Bronchial epithelial cell (primary cell): ENCODE measurements around the gene THOC6. TPM values are rescaled to one million over a fixed set of nuclear protein-coding genes. Genes with fewer than 3 reads are reported as not detected.

Source experiments
- DNase-seq: peaks from one replicate; pipeline ENCODE4 v3.0.0-alpha.2; 2010; ENCODE audit warnings: low read depth
- FAIRE-seq: peaks from 2 replicates; lab custom pipeline; 2011; peaks lifted over from hg19 to GRCh38; lab: Jason Lieb, UNC
- H3K27me3 ChIP-seq: 2 replicates; pipeline ENCODE4 v1.5.1; 2011; ENCODE audit warnings: low read length; ENCODE audit not compliant: control insufficient read depth, insufficient read depth
- H3K36me3 ChIP-seq: 2 replicates; pipeline ENCODE4 v1.5.1; 2011; ENCODE audit warnings: low read length; ENCODE audit not compliant: control insufficient read depth, insufficient read depth
- H3K4me3 ChIP-seq: 2 replicates; pipeline ENCODE4 v1.5.1; 2011; ENCODE audit warnings: mild to moderate bottlenecking, low read depth, low read length, control low read depth
- total RNA-seq: library from RNA; depleted of rRNA; stranded (reverse); fragments of >200 nt; gene quantifications from 2 replicates; pipeline ENCODE4 v1.2.1, GENCODE V29; 2014
- TF ChIP-seq, protein P1 (sequence below): IDR thresholded peaks from 2 replicates; pipeline ENCODE4 v1.5.1; 2011; ENCODE audit warnings: mild to moderate bottlenecking, moderate library complexity, low read length, control low read depth, inconsistent platforms; ENCODE audit not compliant: insufficient read depth, severe bottlenecking

Gene THOC6
- total RNA-seq, 1 donor from 2014 or later: 28.4 TPM

- no peaks in the 10 kb centered on the region for H3K27me3 ChIP-seq
- TF ChIP-seq, protein P1, sequence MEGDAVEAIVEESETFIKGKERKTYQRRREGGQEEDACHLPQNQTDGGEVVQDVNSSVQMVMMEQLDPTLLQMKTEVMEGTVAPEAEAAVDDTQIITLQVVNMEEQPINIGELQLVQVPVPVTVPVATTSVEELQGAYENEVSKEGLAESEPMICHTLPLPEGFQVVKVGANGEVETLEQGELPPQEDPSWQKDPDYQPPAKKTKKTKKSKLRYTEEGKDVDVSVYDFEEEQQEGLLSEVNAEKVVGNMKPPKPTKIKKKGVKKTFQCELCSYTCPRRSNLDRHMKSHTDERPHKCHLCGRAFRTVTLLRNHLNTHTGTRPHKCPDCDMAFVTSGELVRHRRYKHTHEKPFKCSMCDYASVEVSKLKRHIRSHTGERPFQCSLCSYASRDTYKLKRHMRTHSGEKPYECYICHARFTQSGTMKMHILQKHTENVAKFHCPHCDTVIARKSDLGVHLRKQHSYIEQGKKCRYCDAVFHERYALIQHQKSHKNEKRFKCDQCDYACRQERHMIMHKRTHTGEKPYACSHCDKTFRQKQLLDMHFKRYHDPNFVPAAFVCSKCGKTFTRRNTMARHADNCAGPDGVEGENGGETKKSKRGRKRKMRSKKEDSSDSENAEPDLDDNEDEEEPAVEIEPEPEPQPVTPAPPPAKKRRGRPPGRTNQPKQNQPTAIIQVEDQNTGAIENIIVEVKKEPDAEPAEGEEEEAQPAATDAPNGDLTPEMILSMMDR: no peak
- FAIRE-seq (no peak), DNase-seq (peak; percentile 89)
- peaks cover 27% of the 10 kb centered on the region for H3K36me3 ChIP-seq
- peak overlapping the region; percentile 52 for H3K4me3 ChIP-seq
Observed at GRCh38 chr16:3023415-3023668, 493 bp upstream of the THOC6 start.

- DNase-seq: no peak
- no peak overlapping the region for H3K4me3 ChIP-seq
- TF ChIP-seq, protein P1: no peak
- H3K27me3 ChIP-seq: no peaks in the 10 kb centered on the region
- peaks cover 29% of the 10 kb centered on the region for H3K36me3 ChIP-seq
- FAIRE-seq: no peak
Observed at GRCh38 chr16:3025032-3026002, 1.5 kb downstream of the THOC6 start.

- peaks cover 29% of the 10 kb centered on the region for H3K36me3 ChIP-seq
- H3K27me3 ChIP-seq: no peaks in the 10 kb centered on the region
- no peak overlapping the region for H3K4me3 ChIP-seq
- TF ChIP-seq, protein P1: no peak
- no peak for FAIRE-seq
- DNase-seq: no peak
Observed at GRCh38 chr16:3026003-3026378, 2.2 kb downstream of the THOC6 start.

GRCh38 chr16:3026609-3027488, 3.0 kb downstream of the THOC6 start:
- no peaks in the 10 kb centered on the region for H3K27me3 ChIP-seq
- TF ChIP-seq, protein P1: no peak
- DNase-seq (no peak), FAIRE-seq (no peak)
- peaks cover 23% of the 10 kb centered on the region for H3K36me3 ChIP-seq
- H3K4me3 ChIP-seq: no peak overlapping the region

GRCh38 chr16:3027489-3027795, 3.6 kb downstream of the THOC6 start:
- H3K36me3 ChIP-seq: peaks cover 21% of the 10 kb centered on the region
- no peak for DNase-seq
- no peak overlapping the region for H3K4me3 ChIP-seq
- TF ChIP-seq, protein P1: no peak
- H3K27me3 ChIP-seq: no peaks in the 10 kb centered on the region
- FAIRE-seq: no peak
